HepG2 (cell line): ENCODE data around the gene FHIT. TPM values are rescaled to one million over a fixed set of nuclear protein-coding genes. Genes with fewer than 3 reads are reported as not detected.

Source experiments
- ATAC-seq: fragments of 200-7000 bp; cut with Tn5 transposase; 3 replicates; pipeline ENCODE4 v1.9.1; 2020; ENCODE audit warnings: mild to moderate bottlenecking, moderate library complexity
- BruUV-seq: library from RNA; stranded (reverse); fragments of 400-500 nt; replicated peaks from 2 replicates; lab custom pipeline; 2021; lab: Mats Ljungman, UMichigan
- CTCF ChIA-PET: fragments of 300-600 bp; formaldehyde crosslinking; extraction: SDS; loops from one replicate; lab custom pipeline; 2021; ENCODE audit warnings: low total read pairs, inconsistent platforms, low intra/inter-chr PET ratio; lab: Yijun Ruan, JAX
- POLR2A ChIA-PET: fragments of 350-600 bp; sonication (Branson Sonifier 250); formaldehyde crosslinking; loops from one replicate; lab custom pipeline; 2020; ENCODE audit warnings: antibody characterized with exemption, inconsistent platforms; lab: Yijun Ruan, JAX
- DNase-seq: peaks from one replicate; pipeline ENCODE4 v3.0.0-alpha.2; 2015; ENCODE audit warnings: low spot score
- FAIRE-seq: peaks from 3 replicates; lab custom pipeline; 2011; peaks lifted over from hg19 to GRCh38; lab: Jason Lieb, UNC
- H2AFZ ChIP-seq: one replicate; pipeline ENCODE4 v1.6.1; 2011; ENCODE audit warnings: low read length, inconsistent platforms
- H3K27ac ChIP-seq: fragments of 300-600 bp; 3 replicates; pipeline ENCODE4 v1.8.0; 2011; ENCODE audit warnings: mixed run types, mild to moderate bottlenecking, mixed read lengths, low read length, inconsistent platforms; ENCODE audit not compliant: insufficient read depth; ENCODE audit errors: extremely low read length
- H3K27me3 ChIP-seq, 2 experiments: fragments of 200-600 bp in 1 of 2; 2 replicates in 1 of 2; 3 replicates in 1 of 2; pipeline versions ENCODE4 v1.6.0 to v1.8.0; 2011; ENCODE audit warnings: low read length in 2 of 2, mild to moderate bottlenecking in 2 of 2, moderate library complexity in 2 of 2, inconsistent platforms in 1 of 2; ENCODE audit not compliant: insufficient read depth in 2 of 2, control insufficient read depth in 1 of 2
- H3K36me3 ChIP-seq, 2 experiments: fragments of 200-600 bp in 1 of 2; replicated peaks in 1 of 2; 2 replicates in 1 of 2; 3 replicates in 1 of 2; pipeline versions ENCODE4 v1.5.1 to v1.8.0; 2011; ENCODE audit warnings: low read length in 2 of 2, inconsistent platforms in 1 of 2; ENCODE audit not compliant: insufficient read depth in 2 of 2, control insufficient read depth in 1 of 2
- H3K4me1 ChIP-seq: 2 replicates; pipeline ENCODE4 v1.5.1; 2012; ENCODE audit warnings: low read length, inconsistent platforms; ENCODE audit not compliant: insufficient read depth
- H3K4me2 ChIP-seq: 2 replicates; pipeline ENCODE4 v1.6.0; 2011; ENCODE audit warnings: low read depth, low read length, inconsistent platforms
- H3K4me3 ChIP-seq, 3 experiments: fragments of 200-600 bp in 1 of 3; sonication (generic), shearing (Covaris generic) in 1 of 3; replicated peaks in 1 of 3; 2 replicates each; pipeline ENCODE4 v1.5.1; 2011 to 2016; ENCODE audit warnings: low read length in 3 of 3, inconsistent platforms in 2 of 3, low read depth in 2 of 3, mild to moderate bottlenecking in 2 of 3, control low read depth in 1 of 3, mixed read lengths in 1 of 3; ENCODE audit not compliant: insufficient read depth in 1 of 3
- H3K79me2 ChIP-seq: one replicate; pipeline ENCODE4 v1.6.1; 2011; ENCODE audit warnings: low read length, inconsistent platforms; ENCODE audit not compliant: insufficient read depth
- H3K9ac ChIP-seq: 2 replicates; pipeline ENCODE4 v1.6.0; 2011; ENCODE audit warnings: mild to moderate bottlenecking, low read depth, low read length, inconsistent platforms; ENCODE audit not compliant: insufficient read depth
- H3K9me3 ChIP-seq: 2 replicates; pipeline ENCODE4 v1.5.1; 2012; ENCODE audit warnings: mild to moderate bottlenecking, low read length
- H4K20me1 ChIP-seq: 2 replicates; pipeline ENCODE4 v1.6.0; 2011; ENCODE audit warnings: inconsistent platforms, mild to moderate bottlenecking, low read length, moderate library complexity; ENCODE audit not compliant: insufficient read depth
- GABPB1 ChIP-seq: IDR thresholded peaks from 2 replicates; pipeline ENCODE4 v1.6.1; 2016; ENCODE audit warnings: mild to moderate bottlenecking, missing genetic modification reagents, moderate library complexity, missing compliant biosample characterization
- PBX3 ChIP-seq: sonication (generic); formaldehyde crosslinking; IDR thresholded peaks from 2 replicates; pipeline ENCODE4 v1.8.1; 2023; ENCODE audit warnings: missing genetic modification reagents, inconsistent platforms, borderline replicate concordance
- SMAD3 ChIP-seq: sonication (generic); formaldehyde crosslinking; IDR thresholded peaks from 2 replicates; pipeline ENCODE4 v1.4.0; 2020; ENCODE audit warnings: missing genetic modification reagents
- SRF ChIP-seq: IDR thresholded peaks from 2 replicates; pipeline ENCODE4 v1.6.1; 2011; ENCODE audit warnings: mild to moderate bottlenecking, low read depth, low read length, moderate library complexity
- TBL1XR1 ChIP-seq: fragments of 150-350 bp; IDR thresholded peaks from 2 replicates; pipeline ENCODE4 v1.6.1; 2014; ENCODE audit warnings: borderline replicate concordance, low read length; ENCODE audit not compliant: partially characterized antibody
- ZBTB2 ChIP-seq: sonication (generic); formaldehyde crosslinking; IDR thresholded peaks from 2 replicates; pipeline ENCODE4 v1.8.0; 2022; ENCODE audit warnings: low read depth, missing genetic modification reagents
- ZNF496 ChIP-seq: sonication (generic); formaldehyde crosslinking; IDR thresholded peaks from 2 replicates; pipeline ENCODE4 v1.8.1; 2023; ENCODE audit warnings: mild to moderate bottlenecking, moderate library complexity, missing genetic modification reagents; ENCODE audit not compliant: insufficient replicate concordance
- WGBS: methylation state at CpG from one replicate; pipeline ENCODE4 v1.1.6; 2017; ENCODE audit warnings: low lambda C conversion rate; 5-methylcytosine and 5-hydroxymethylcytosine counted together
- in situ Hi-C: cut with HindIII; loops from 2 replicates; pipeline ENCODE4 v1.10.0; 2017; ENCODE audit warnings: low pct_unique_long_range_greater_than_20kb; ENCODE audit not compliant: extremely low pct_ligation_motif_present
- intact Hi-C: fragments of 100-400 bp; cut with micrococcal nuclease; formaldehyde crosslinking; loops from one replicate; pipeline ENCODE4 v1.10.0; 2022; ENCODE audit not compliant: unreplicated experiment
- polyA plus RNA-seq, 8 experiments: library from polyadenylated mRNA; depleted of rRNA in 3 of 8; stranded (reverse) in 7 of 8; unstranded in 1 of 8; fragments of >200 nt; fragmentation: Illumina TruSeq in 4 of 8; extraction: Trizol in 4 of 8; gene quantifications; 2 replicates each; pipeline versions ENCODE4 v1.2.1 to v1.2.3, GENCODE V29; 2011 to 2016; ENCODE audit warnings: low read depth in 4 of 8, missing spikeins in 1 of 8, mixed read lengths in 1 of 8; ENCODE audit not compliant: insufficient read depth in 1 of 8
- total RNA-seq, 5 experiments: library from RNA; depleted of rRNA; stranded (reverse); fragments of >200 nt; fragmentation: Illumina TruSeq; extraction: Trizol; gene quantifications; 2 replicates each; pipeline ENCODE4 v1.2.3, GENCODE V29; 2016; ENCODE audit warnings: low read depth in 1 of 5
- TF ChIP-seq, protein P1 (sequence below): sonication (generic); formaldehyde crosslinking; conservative IDR thresholded peaks from 2 replicates; pipeline ENCODE4 v1.8.0; 2022; ENCODE audit warnings: mild to moderate bottlenecking, moderate library complexity, missing genetic modification reagents
- TF ChIP-seq, protein P2 (sequence below): sonication (generic); formaldehyde crosslinking; IDR thresholded peaks from 2 replicates; pipeline ENCODE4 v1.5.0; 2020; ENCODE audit warnings: mild to moderate bottlenecking, missing genetic modification reagents
- TF ChIP-seq, protein P3 (sequence below): IDR thresholded peaks from 2 replicates; pipeline ENCODE4 v1.6.1; 2012; ENCODE audit warnings: low read length, improper control_type of control experiment
- TF ChIP-seq, protein P4 (sequence below): sonication (generic); formaldehyde crosslinking; IDR thresholded peaks from 2 replicates; pipeline ENCODE4 v1.4.0; 2020; ENCODE audit warnings: missing genetic modification reagents

Gene FHIT
- total and polyA plus RNA-seq, 2 of the 13 experiments (the other 11 are each of a cell fraction or from before 2014, with no cell fraction given): 4.0 to 4.6 TPM

DNA sequence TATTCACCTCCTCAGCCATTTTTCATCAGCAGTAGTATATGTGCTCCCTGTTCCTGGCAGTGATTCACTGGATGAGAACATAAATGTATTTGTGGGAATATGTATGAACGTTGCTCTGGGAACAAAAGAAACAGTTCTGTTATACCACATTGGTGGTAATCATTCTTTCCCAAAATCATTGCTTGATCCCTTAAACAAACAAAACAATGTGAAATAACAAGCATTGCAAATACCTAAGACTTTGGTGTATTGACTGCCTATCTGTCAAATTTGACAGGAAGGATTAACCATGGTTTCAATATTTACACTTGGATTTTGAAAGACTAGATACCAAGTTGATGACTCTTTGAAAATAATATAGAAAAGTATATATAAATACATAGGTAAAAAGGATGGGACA is 284.1 kb downstream of the FHIT start:
- POLR2A ChIA-PET: no interaction called here
- intact Hi-C loops: loop anchor here (10.0 kb wide), 1 partner anchor 288 kb away; the partner anchor contains the start of gene FHIT
- FAIRE-seq: no peak
- peak; percentile 82 for DNase-seq
- no peaks in the 10 kb centered on the region for H3K79me2 ChIP-seq
- no peak overlapping the region for H3K9ac ChIP-seq
- H3K4me1 ChIP-seq: peaks cover 16% of the 10 kb centered on the region
- in situ Hi-C loops: no loop called here
- BruUV-seq: no TSS peak
- peak; percentile 94 for ATAC-seq
- CTCF ChIA-PET: no interaction called here
- no peak overlapping the region for H3K27ac ChIP-seq
- no peaks in the 10 kb centered on the region; a peak in 1 of 5 replicates for H3K27me3 ChIP-seq
- H2AFZ ChIP-seq: no peak overlapping the region
- no peaks in the 10 kb centered on the region; the same call in 1 of the 2 replicates for H3K9me3 ChIP-seq
- WGBS: 3% methylated on average over 1 of the region's 1 CpG
- no peak overlapping the region for H3K4me3 ChIP-seq
- no peaks in the 10 kb centered on the region for H4K20me1 ChIP-seq
- no peaks in the 10 kb centered on the region for H3K36me3 ChIP-seq
- no peak overlapping the region for H3K4me2 ChIP-seq
- TF ChIP-seq SRF (no peak), TBL1XR1 (no peak), ZNF496 (CRISPR knock-in tag) (no peak), ZBTB2 (CRISPR knock-in tag) (no peak), GABPB1 (no peak), PBX3 (no peak), SMAD3 (CRISPR knock-in tag) (peak; percentile 60; the same call in 1 of the 2 replicates)
- TF ChIP-seq, protein P1, sequence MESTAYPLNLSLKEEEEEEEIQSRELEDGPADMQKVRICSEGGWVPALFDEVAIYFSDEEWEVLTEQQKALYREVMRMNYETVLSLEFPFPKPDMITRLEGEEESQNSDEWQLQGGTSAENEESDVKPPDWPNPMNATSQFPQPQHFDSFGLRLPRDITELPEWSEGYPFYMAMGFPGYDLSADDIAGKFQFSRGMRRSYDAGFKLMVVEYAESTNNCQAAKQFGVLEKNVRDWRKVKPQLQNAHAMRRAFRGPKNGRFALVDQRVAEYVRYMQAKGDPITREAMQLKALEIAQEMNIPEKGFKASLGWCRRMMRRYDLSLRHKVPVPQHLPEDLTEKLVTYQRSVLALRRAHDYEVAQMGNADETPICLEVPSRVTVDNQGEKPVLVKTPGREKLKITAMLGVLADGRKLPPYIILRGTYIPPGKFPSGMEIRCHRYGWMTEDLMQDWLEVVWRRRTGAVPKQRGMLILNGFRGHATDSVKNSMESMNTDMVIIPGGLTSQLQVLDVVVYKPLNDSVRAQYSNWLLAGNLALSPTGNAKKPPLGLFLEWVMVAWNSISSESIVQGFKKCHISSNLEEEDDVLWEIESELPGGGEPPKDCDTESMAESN (CRISPR knock-in tag): no peak
- TF ChIP-seq, protein P2, sequence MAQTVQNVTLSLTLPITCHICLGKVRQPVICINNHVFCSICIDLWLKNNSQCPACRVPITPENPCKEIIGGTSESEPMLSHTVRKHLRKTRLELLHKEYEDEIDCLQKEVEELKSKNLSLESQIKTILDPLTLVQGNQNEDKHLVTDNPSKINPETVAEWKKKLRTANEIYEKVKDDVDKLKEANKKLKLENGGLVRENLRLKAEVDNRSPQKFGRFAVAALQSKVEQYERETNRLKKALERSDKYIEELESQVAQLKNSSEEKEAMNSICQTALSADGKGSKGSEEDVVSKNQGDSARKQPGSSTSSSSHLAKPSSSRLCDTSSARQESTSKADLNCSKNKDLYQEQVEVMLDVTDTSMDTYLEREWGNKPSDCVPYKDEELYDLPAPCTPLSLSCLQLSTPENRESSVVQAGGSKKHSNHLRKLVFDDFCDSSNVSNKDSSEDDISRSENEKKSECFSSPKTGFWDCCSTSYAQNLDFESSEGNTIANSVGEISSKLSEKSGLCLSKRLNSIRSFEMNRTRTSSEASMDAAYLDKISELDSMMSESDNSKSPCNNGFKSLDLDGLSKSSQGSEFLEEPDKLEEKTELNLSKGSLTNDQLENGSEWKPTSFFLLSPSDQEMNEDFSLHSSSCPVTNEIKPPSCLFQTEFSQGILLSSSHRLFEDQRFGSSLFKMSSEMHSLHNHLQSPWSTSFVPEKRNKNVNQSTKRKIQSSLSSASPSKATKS (CRISPR knock-in tag): no peak
- TF ChIP-seq, protein P3, sequence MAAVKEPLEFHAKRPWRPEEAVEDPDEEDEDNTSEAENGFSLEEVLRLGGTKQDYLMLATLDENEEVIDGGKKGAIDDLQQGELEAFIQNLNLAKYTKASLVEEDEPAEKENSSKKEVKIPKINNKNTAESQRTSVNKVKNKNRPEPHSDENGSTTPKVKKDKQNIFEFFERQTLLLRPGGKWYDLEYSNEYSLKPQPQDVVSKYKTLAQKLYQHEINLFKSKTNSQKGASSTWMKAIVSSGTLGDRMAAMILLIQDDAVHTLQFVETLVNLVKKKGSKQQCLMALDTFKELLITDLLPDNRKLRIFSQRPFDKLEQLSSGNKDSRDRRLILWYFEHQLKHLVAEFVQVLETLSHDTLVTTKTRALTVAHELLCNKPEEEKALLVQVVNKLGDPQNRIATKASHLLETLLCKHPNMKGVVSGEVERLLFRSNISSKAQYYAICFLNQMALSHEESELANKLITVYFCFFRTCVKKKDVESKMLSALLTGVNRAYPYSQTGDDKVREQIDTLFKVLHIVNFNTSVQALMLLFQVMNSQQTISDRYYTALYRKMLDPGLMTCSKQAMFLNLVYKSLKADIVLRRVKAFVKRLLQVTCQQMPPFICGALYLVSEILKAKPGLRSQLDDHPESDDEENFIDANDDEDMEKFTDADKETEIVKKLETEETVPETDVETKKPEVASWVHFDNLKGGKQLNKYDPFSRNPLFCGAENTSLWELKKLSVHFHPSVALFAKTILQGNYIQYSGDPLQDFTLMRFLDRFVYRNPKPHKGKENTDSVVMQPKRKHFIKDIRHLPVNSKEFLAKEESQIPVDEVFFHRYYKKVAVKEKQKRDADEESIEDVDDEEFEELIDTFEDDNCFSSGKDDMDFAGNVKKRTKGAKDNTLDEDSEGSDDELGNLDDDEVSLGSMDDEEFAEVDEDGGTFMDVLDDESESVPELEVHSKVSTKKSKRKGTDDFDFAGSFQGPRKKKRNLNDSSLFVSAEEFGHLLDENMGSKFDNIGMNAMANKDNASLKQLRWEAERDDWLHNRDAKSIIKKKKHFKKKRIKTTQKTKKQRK: no peak
- TF ChIP-seq, protein P4, sequence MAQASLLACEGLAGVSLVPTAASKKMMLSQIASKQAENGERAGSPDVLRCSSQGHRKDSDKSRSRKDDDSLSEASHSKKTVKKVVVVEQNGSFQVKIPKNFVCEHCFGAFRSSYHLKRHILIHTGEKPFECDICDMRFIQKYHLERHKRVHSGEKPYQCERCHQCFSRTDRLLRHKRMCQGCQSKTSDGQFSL: no peak
